NCI-H1092 (cell line): ENCODE results near the gene CCP110.

ENCODE experiments used
- DNase-seq: peaks from one replicate; lab custom pipeline; 2025; lab: John Stamatoyannopoulos, UW

Gene CCP110

DNA sequence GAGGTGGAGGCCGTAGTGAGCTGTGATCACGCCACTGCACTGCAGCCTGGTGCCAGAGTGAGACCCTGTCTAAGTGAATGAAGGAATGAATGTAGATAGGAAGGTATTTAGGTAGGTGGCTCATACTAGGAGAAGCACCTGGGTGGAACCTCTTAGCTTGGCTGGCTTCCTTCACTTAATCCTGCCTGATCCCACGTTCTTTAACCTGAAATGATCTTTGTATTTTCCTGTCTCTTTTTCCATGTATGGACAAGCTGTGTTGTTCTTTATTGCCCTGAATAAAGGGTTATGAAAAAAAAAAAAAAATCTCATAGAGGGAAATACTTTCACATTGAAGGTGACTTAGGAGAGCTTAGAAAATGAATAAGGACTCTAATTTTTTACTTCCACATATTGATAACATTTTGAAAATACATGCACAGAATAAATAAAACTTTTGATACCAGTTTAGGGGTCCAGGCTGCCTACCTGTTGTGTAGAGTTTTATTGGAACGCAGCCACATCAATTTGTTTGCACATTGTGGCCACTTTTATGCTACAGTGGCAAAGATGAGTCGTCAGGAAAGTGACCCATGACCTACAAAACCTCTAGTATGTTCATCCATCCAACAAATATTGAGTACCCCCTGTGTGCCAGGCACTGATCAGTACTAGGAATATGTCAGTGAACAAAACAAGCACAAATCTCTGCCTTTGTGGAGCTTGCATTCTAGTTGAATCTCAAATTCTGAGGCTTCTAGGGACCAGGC lies 76.4 kb downstream of the CCP110 start:
- DNase-seq, result no peak

DNA sequence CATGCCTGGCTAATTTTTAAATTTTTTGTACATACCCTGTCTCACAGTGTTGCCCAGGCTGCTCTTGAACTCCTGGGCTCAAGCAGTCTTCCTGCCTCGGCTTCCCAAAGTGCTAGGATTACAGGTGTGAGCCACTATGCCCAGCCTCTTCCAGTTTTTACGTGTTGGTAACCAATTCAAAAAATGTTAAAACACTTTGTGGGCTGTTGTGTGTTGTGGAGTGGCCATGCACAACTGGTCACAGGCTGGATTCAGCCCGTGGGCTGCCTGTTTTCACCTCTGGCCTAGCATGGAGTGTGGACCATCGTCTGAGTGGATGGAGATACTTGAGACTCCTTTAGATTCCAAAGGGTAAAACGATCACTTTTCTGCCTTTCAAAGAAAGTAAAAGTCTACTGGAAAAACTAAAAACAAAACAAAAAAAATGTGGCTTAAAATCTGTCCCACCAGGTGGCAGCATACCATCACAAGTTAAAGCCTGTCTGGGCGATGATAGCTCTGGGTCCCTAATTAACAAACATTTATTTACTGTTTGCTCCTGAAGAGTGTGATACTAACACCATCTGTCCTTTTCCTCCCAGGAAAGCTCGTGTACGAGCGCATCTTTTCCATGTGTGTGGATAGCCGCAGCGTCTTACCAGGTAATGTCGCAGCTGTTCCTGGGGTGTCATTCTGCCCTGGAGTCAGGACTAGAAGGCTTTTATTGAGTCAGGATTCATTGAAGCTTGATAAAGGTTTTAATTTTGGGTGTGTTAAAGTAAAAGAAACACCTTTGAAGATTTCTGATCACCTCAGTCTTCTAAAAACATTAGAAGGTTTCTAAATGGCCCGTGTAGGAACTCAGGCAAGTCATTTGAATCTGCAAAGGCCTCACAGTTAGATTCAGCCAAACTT lies 77.6 kb downstream of the CCP110 start:
- no peak for DNase-seq
